ENCODE results near the gene ST3GAL3.
A peak's percentile ranks its signal among the peaks of the same experiment; 100 is the strongest.
"Not testable (repeated sequence)": the region's sequence is repeated elsewhere in the genome, so short reads cannot be mapped to it uniquely, and the experiment has no call there.

The ST3GAL3 gene

DNA sequence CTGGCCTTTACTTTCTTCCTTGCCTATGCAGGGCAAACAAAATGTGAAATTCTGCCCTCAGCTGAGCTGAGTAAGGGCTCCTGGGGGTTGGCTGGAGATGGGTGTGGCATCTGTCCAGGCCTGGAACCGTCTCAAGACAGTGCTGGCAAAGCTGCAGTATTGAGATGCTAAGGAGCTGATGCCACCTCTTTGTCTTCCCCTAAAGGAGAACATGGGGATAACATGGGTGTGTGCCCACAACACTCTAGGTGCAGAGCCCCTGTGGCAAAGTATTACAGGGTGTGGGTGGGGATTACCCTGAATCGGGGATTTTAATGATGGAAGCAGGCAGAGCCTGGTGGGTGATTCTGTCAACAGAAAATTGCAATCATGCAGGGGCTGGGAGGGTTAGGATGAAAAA is 2.5 kb upstream of the ST3GAL3 start:
- H3K9me3 ChIP-seq (ENCODE audit: insufficient read depth, low read depth, low read length): no peaks in the 10 kb centered on the region
- H3K27me3 ChIP-seq (ENCODE audit: insufficient read depth, low read length): no peaks in the 10 kb centered on the region
- WGBS: 88% methylated on average over 2 of the region's 2 CpGs
- no peak overlapping the region for H3K9ac ChIP-seq (ENCODE audit: low read depth, low read length)
- H3K4me3 ChIP-seq (ENCODE audit: low read length): no peak overlapping the region
- H3K27ac ChIP-seq (ENCODE audit: low read depth, low read length): no peak overlapping the region
- H3K36me3 ChIP-seq (ENCODE audit: insufficient read depth, low read length): peaks cover 49% of the 10 kb centered on the region
- peaks cover 10% of the 10 kb centered on the region for H3K4me1 ChIP-seq (ENCODE audit: insufficient read depth, low read length)

- Histone ChIP-seq H3K4me3 (ENCODE audit: low read length) (no peak overlapping the region), H3K4me1 (ENCODE audit: insufficient read depth, low read length) (peaks cover 10% of the 10 kb centered on the region), H3K9ac (ENCODE audit: low read depth, low read length) (no peak overlapping the region), H3K9me3 (ENCODE audit: insufficient read depth, low read depth, low read length) (no peaks in the 10 kb centered on the region), H3K36me3 (ENCODE audit: insufficient read depth, low read length) (peaks cover 44% of the 10 kb centered on the region), H3K27me3 (ENCODE audit: insufficient read depth, low read length) (no peaks in the 10 kb centered on the region), H3K27ac (ENCODE audit: low read depth, low read length) (no peak overlapping the region; the same call in 1 of the 2 replicates)
- 94% methylated on average over 4 of the region's 4 CpGs for WGBS
These were observed 2.0 kb upstream of the ST3GAL3 start for GRCh38 chr1:43705334-43705733.

GRCh38 chr1:43705982-43706597 is 1.2 kb upstream of the ST3GAL3 start:
- H3K9me3 ChIP-seq (ENCODE audit: insufficient read depth, low read depth, low read length): no peaks in the 10 kb centered on the region
- H3K27ac ChIP-seq (ENCODE audit: low read depth, low read length): peak overlapping the region; percentile 87; the same call in 1 of the 2 replicates
- peak overlapping the region; percentile 93 for H3K9ac ChIP-seq (ENCODE audit: low read depth, low read length)
- WGBS: 76% methylated on average over 5 of the region's 5 CpGs
- H3K4me1 ChIP-seq (ENCODE audit: insufficient read depth, low read length): peaks cover 10% of the 10 kb centered on the region
- H3K36me3 ChIP-seq (ENCODE audit: insufficient read depth, low read length): peaks cover 37% of the 10 kb centered on the region
- peak overlapping the region; percentile 89 for H3K4me3 ChIP-seq (ENCODE audit: low read length)
- H3K27me3 ChIP-seq (ENCODE audit: insufficient read depth, low read length): no peaks in the 10 kb centered on the region

GRCh38 chr1:43706598-43707189 is 642 bp upstream of the ST3GAL3 start:
- Histone ChIP-seq H3K36me3 (ENCODE audit: insufficient read depth, low read length) (peaks cover 31% of the 10 kb centered on the region), H3K4me1 (ENCODE audit: insufficient read depth, low read length) (peaks cover 10% of the 10 kb centered on the region), H3K27ac (ENCODE audit: low read depth, low read length) (peak overlapping the region; percentile 87)

GRCh38 chr1:43708002-43708410 is 670 bp downstream of the ST3GAL3 start:
- peak overlapping the region; percentile 93 for H3K9ac ChIP-seq (ENCODE audit: low read depth, low read length)
- peaks cover 19% of the 10 kb centered on the region for H3K36me3 ChIP-seq (ENCODE audit: insufficient read depth, low read length)
- H3K27ac ChIP-seq (ENCODE audit: low read depth, low read length): peak overlapping the region; percentile 78; the same call in 1 of the 2 replicates
- peak overlapping the region; percentile 89 for H3K4me3 ChIP-seq (ENCODE audit: low read length)
- H3K4me1 ChIP-seq (ENCODE audit: insufficient read depth, low read length): peaks cover 10% of the 10 kb centered on the region
- no peaks in the 10 kb centered on the region for H3K9me3 ChIP-seq (ENCODE audit: insufficient read depth, low read depth, low read length)
- H3K27me3 ChIP-seq (ENCODE audit: insufficient read depth, low read length): no peaks in the 10 kb centered on the region
- WGBS: 3% methylated on average over 13 of the region's 15 CpGs

More at GRCh38 chr1:43706598-43707189, 642 bp upstream of the ST3GAL3 start:
- 2% methylated on average over 30 of the region's 30 CpGs for WGBS
- no peaks in the 10 kb centered on the region for H3K9me3 ChIP-seq (ENCODE audit: insufficient read depth, low read depth, low read length)
- peak overlapping the region; percentile 93 for H3K9ac ChIP-seq (ENCODE audit: low read depth, low read length)
- no peaks in the 10 kb centered on the region for H3K27me3 ChIP-seq (ENCODE audit: insufficient read depth, low read length)
- peak overlapping the region; percentile 89 for H3K4me3 ChIP-seq (ENCODE audit: low read length)

- Histone ChIP-seq H3K27me3 (ENCODE audit: insufficient read depth, low read length) (no peaks in the 10 kb centered on the region), H3K36me3 (ENCODE audit: insufficient read depth, low read length) (no peaks in the 10 kb centered on the region), H3K9me3 (ENCODE audit: insufficient read depth, low read depth, low read length) (no peaks in the 10 kb centered on the region), H3K4me1 (ENCODE audit: insufficient read depth, low read length) (peaks cover 9% of the 10 kb centered on the region), H3K4me3 (ENCODE audit: low read length) (no peak overlapping the region), H3K9ac (ENCODE audit: low read depth, low read length) (no peak overlapping the region), H3K27ac (ENCODE audit: low read depth, low read length) (no peak overlapping the region)
- 97% methylated on average over 2 of the region's 2 CpGs for WGBS
These were observed 3.7 kb downstream of the ST3GAL3 start for GRCh38 chr1:43711049-43711448.

DNA sequence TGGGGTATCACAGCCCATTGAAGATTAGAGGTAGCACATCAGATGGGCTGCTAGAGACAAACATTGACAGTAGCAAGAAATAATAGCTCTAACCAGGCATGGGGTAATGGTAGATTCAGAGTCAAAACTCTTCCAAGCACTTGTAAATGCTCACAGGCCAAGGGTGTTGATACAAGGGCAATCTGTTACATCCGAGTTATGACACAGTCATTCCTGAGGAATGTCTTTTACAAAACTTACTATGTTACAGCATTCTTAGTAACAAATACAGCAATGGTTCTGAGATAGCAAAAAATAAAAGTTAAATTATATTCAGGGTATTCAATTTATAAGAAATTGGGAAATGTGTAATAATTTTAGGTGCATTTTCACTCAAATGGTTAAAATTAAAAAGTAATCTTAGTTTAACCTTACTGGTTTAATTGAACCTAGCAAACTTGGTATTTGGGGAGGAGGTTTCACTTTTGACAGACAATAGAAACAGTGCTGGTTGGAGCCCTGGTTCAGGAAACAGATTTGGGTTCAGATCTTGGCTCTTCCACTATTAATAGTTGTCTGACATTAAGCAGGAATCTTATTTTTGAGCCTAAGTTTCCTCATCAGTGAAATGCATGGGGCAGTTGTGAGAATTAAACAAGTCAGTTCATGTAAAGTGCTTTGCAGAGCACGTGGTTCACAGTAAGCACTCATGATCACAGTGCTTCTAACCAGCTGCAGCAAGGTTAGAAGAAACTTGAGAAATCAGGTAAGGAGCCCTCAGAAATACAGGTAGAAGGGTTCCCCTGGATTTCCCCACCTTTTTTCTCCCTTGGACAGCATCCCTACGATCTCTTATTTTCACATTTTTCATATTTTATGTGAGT is 4.4 kb downstream of the ST3GAL3 start:
- H3K9me3 ChIP-seq (ENCODE audit: insufficient read depth, low read depth, low read length): no peaks in the 10 kb centered on the region
- H3K27me3 ChIP-seq (ENCODE audit: insufficient read depth, low read length): no peaks in the 10 kb centered on the region
- 84% methylated on average over 2 of the region's 3 CpGs for WGBS
- H3K4me1 ChIP-seq (ENCODE audit: insufficient read depth, low read length): peaks cover 5% of the 10 kb centered on the region; the same call in 1 of the 2 replicates
- H3K9ac ChIP-seq (ENCODE audit: low read depth, low read length): no peak overlapping the region
- no peaks in the 10 kb centered on the region for H3K36me3 ChIP-seq (ENCODE audit: insufficient read depth, low read length)
- H3K4me3 ChIP-seq (ENCODE audit: low read length): no peak overlapping the region
- H3K27ac ChIP-seq (ENCODE audit: low read depth, low read length): no peak overlapping the region

- Histone ChIP-seq H3K27ac (ENCODE audit: low read depth, low read length) (no peak overlapping the region), H3K4me1 (ENCODE audit: insufficient read depth, low read length) (no peaks in the 10 kb centered on the region; the same call in 1 of the 2 replicates), H3K36me3 (ENCODE audit: insufficient read depth, low read length) (no peaks in the 10 kb centered on the region), H3K4me3 (ENCODE audit: low read length) (no peak overlapping the region), H3K27me3 (ENCODE audit: insufficient read depth, low read length) (no peaks in the 10 kb centered on the region), H3K9me3 (ENCODE audit: insufficient read depth, low read depth, low read length) (no peaks in the 10 kb centered on the region), H3K9ac (ENCODE audit: low read depth, low read length) (no peak overlapping the region)
- 94% methylated on average over 15 of the region's 15 CpGs for WGBS
These were observed 9.4 kb downstream of the ST3GAL3 start for GRCh38 chr1:43716559-43717281.

- Histone ChIP-seq H3K27ac (ENCODE audit: low read depth, low read length) (no peak overlapping the region), H3K27me3 (ENCODE audit: insufficient read depth, low read length) (no peaks in the 10 kb centered on the region), H3K9ac (ENCODE audit: low read depth, low read length) (no peak overlapping the region)
These were observed 11.7 kb downstream of the ST3GAL3 start for GRCh38 chr1:43719063-43719462.

GRCh38 chr1:43719670-43720419 is 12.5 kb downstream of the ST3GAL3 start:
- not testable (repeated sequence) for H3K9ac ChIP-seq (ENCODE audit: low read depth, low read length); H3K27ac ChIP-seq (ENCODE audit: low read depth, low read length); H3K4me1 ChIP-seq (ENCODE audit: insufficient read depth, low read length); H3K9me3 ChIP-seq (ENCODE audit: insufficient read depth, low read depth, low read length); H3K27me3 ChIP-seq (ENCODE audit: insufficient read depth, low read length); H3K4me3 ChIP-seq (ENCODE audit: low read length); H3K36me3 ChIP-seq (ENCODE audit: insufficient read depth, low read length)
- 97% methylated on average over 9 of the region's 10 CpGs for WGBS

More at GRCh38 chr1:43719063-43719462, 11.7 kb downstream of the ST3GAL3 start:
- Histone ChIP-seq H3K4me1 (ENCODE audit: insufficient read depth, low read length) (no peaks in the 10 kb centered on the region; the same call in 1 of the 2 replicates), H3K9me3 (ENCODE audit: insufficient read depth, low read depth, low read length) (no peaks in the 10 kb centered on the region), H3K4me3 (ENCODE audit: low read length) (no peak overlapping the region), H3K36me3 (ENCODE audit: insufficient read depth, low read length) (no peaks in the 10 kb centered on the region)
- WGBS: 93% methylated on average over 6 of the region's 6 CpGs
